GM21515 (cell line): ENCODE data around the gene RDH14.

Experiments
- ATAC-seq: cut with Tn5 transposase; IDR thresholded peaks from one replicate; pipeline ENCODE4 v1.9.1; 2021; ENCODE audit not compliant: unreplicated experiment

The RDH14 gene

GRCh38 chr2:18578033-18578432, 17.6 kb upstream of the RDH14 start:
- ATAC-seq: no peak

DNA sequence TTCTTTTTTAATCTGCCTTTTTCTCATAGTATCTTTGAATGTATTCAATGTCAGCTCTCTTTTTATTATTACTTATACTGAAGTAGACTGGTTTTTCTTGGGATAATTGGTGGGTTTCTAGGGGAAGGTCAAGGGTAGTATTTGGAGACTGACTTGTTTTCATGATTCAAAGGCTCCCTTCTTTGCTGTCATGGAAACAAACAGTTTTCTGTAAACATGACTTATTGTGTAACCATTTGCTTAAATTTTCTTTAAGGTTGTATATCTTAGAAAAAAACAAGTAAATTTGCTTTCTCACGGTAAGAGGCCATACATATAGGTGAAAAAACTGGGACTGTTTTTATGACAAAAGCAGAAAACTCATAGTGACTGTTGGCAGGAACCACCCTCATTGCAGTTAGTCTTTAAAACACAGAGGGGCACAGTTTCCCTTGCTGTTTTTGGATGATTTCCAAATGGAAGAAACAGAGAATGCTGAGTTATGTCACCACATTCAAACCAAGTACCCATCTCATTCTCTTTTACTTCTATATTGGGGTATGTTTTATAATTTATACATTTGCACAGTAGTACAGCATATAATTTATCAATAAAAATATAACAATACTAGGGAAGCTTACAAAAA, 5.8 kb upstream of the RDH14 start:
- no peak for ATAC-seq

DNA sequence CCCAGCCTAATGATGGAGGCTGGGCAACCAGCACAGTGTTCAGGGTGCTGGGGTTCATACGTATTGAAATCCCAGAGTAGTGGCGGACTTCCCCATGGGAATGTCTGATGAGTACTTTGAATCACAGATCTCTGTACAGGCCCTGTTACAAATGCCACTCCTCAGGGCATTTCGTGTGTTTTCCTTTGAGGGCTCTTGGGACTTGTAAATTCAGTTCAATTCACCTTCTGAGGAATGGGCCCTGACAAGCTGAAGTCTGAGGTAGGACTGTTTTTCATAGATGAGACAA, 288 bp upstream of the RDH14 start:
- peak; percentile 1 for ATAC-seq

DNA sequence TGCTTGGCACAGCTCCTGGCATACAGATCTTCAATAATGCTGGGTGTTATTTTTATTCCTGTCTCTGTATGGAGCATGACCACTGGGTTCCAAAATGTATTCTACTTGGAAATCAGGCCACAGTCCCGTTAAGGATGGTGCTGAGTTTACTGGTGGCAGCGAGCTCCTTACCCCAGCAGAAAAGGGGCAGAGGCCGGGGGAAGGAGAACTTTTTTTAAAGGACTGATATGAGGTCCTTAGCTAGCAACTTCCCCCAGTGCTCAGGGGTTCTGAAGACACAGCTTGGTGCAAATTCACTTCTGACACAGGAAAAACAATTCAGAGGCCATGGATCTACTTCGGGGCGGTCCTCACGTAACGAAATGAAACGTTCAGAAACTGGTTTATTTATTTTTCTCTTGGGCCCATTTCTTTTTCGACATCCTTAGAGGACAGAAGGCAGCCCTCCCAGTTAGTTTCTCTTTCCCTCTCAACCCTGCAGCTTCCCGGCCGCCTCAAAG, 872 bp downstream of the RDH14 start:
- no peak for ATAC-seq

- no peak for ATAC-seq
Measured at GRCh38 chr2:18558458-18558857, 2.0 kb downstream of the RDH14 start.

DNA sequence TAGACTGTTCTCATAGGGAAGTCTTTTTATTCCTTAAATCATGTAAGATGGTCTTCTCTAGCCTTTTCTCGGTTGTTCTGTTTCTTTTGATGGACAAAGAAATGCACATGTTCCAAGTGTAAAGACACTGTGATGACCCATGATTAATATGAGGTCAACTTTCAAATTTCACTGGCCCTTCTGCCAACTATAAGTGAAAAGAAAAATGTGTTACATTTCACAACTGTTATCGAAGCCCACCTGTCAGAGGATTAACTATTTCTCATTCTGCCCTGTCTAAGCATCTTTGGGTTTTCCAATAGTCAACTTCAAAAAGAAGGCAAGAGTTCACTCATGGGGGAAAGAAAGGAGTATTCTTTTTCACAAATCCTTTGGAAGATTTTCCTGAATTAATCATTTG, 3.3 kb downstream of the RDH14 start:
- ATAC-seq: no peak

- no peak for ATAC-seq
Measured at GRCh38 chr2:18552351-18553077, 7.9 kb downstream of the RDH14 start.

DNA sequence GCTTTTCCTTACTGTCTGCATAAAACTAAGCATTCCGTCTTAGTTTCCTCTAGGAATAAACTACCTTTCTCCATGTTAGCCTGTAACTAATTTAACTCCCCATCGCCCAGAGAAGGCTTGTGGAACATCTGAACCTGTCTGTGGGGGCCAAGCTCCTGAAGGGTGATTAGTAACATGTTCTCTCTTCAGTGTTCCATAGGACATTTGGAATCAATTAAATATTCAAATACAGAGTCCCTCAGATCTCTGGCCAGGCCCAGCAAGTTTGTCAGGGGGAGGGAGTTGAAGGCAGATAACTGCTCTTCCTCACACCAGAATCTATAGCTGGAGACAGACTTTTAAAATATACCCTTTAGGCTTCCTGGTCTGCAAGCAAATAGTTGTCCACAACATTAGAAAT, 8.8 kb downstream of the RDH14 start:
- no peak for ATAC-seq

- no peak for ATAC-seq
Measured at GRCh38 chr2:18551169-18551568, 9.3 kb downstream of the RDH14 start.

DNA sequence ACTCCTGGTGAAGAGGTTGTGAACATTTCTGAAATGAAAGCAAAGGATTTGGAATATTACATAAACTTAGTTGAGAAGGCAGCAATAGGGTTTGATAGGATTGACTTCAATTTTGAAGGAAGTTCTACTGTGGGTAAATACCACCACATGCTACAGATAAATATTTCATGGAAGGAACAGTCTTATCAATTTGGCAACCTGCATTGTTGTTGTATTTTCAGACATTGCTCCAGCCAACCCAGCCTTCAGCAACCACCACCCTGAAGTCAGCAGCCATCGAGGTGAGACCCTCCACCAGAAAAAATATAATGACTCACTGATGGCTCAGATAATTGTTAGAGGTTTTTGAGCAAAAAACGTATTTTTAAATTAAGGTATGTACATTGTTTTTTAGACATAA, 10.0 kb downstream of the RDH14 start:
- no peak for ATAC-seq

GRCh38 chr2:18549083-18549482, 11.4 kb downstream of the RDH14 start:
- no peak for ATAC-seq

GRCh38 chr2:18548621-18549020, 11.8 kb downstream of the RDH14 start:
- no peak for ATAC-seq

- ATAC-seq: peak; percentile 59
Measured at GRCh38 chr2:18546567-18546966, 13.9 kb downstream of the RDH14 start.

GRCh38 chr2:18545384-18545783, 15.1 kb downstream of the RDH14 start:
- no peak for ATAC-seq

DNA sequence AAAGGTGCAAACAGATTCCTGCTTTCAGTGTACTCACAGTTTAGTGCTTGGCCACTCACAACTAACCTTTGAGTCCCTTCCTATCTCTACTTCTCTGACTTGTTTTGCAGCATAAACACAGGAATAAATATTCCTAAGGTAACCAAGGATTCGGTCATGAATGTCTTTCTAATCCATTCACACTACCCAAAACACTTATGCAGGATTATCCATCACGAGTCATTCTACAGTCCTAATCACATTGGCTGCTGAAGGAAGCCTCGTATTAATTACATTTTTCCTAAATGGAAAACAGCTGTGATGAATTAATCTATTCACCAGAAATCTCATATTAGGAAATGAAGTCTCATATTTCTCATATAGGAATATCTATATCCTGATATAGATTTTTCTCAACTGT, 16.3 kb downstream of the RDH14 start:
- ATAC-seq: no peak

GRCh38 chr2:18540872-18541271, 19.6 kb downstream of the RDH14 start:
- ATAC-seq: no peak

DNA sequence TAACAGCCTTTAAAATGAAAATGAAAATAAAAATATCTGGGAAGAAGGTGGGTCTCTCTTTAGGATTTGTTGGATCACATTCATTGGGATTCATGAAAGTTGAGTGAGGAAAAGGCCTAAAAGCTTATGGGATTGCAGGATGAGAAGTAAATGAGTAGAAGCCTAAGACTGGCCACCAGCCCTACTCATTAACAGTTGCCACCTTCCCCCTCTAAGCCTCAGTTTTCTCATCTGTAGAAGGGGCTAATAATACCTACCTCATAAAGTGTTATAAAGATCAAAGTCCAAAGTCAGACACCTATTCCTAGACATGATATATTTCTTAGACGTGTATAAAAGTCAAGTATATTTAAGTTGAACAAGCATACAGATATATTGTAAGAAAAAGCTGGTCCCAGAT, 23.8 kb downstream of the RDH14 start:
- ATAC-seq: no peak

GRCh38 chr2:18536100-18536499, 24.4 kb downstream of the RDH14 start:
- ATAC-seq: no peak

DNA sequence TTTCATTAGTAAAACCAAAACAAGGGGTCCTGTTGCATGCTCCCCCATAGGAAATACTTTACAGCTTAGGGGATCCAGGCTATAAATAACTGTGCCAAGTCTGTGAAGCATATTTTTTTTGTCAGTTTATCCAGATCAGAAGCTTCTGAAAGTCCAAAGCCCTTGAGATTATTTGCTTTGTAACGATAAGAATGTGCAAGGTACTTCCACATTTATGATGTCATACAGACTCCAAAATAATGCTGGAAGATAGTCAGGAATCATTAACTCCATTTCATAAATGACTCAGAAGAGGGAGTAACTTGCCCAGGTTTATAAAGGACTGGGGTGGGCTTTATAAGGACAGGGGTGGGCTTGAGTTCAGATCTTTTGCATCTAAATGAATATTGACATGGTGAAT, 29.3 kb downstream of the RDH14 start:
- no peak for ATAC-seq

DNA sequence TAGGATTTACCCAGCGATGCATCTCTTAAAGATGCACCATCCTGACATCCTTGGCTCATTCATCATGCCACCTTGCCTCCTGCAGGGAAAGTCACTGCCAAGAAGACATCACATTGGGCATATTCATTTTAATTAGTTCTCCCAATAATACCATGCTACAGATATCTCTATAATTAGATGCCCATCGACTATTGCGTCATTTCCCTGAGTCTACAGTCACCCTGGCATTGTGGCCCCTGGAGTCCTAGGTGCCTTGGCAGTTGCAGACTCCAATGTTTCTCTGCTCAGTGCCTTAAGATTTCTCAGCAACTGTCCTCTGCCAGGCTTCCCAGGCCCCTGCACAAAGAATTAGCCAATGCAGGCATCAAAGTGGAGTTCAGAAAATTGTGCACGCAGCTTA, 32.6 kb downstream of the RDH14 start:
- no peak for ATAC-seq

GRCh38 chr2:18527326-18527725, 33.1 kb downstream of the RDH14 start:
- ATAC-seq: no peak

DNA sequence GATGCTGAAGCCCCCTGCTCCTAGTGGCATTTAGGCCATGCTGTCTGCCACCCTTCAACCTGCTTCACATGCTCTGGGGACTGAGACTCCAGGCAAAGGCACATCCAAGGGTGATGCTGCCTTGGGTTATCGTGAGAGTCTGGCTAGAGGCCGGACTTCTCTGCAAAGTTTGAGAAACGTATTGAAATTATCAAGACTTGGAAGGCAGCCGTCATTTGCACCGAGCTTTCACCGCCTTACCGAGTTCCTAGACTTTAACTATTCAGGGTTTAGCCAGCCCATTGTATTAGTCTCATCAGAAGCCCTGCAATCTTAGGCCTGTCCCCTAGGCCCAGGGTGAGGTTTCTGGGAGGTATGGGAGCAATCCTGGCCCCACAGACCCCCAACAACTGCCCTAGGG, 34.0 kb downstream of the RDH14 start:
- ATAC-seq: no peak

- no peak for ATAC-seq
Measured at GRCh38 chr2:18525852-18526251, 34.6 kb downstream of the RDH14 start.
